H1 (cell line): ENCODE data around the gene TMEM168. TPM values are rescaled to one million over a fixed set of nuclear protein-coding genes. Genes with fewer than 3 reads are reported as not detected.

Experiments used
- CTCF ChIA-PET: fragments of 300-600 bp; sonication (Branson Sonifier 250); formaldehyde crosslinking; loops from one replicate; lab custom pipeline; 2021; ENCODE audit not compliant: partially characterized antibody; lab: Charles Lee
- POLR2A ChIA-PET: fragments of 300-600 bp; sonication (Branson Sonifier 250); formaldehyde crosslinking; loops from one replicate; lab custom pipeline; 2021; ENCODE audit warnings: inconsistent platforms; ENCODE audit not compliant: partially characterized antibody; lab: Charles Lee
- DNase-seq, 2 experiments: peaks; one replicate each; pipeline versions ENCODE4 v3.0.0 to v3.0.0-alpha.2; 2010 to 2022; ENCODE audit warnings: low spot score in 2 of 2, low read depth in 1 of 2, mixed read lengths in 1 of 2
- FAIRE-seq: peaks from 2 replicates; lab custom pipeline; 2011; peaks lifted over from hg19 to GRCh38; lab: Jason Lieb, UNC
- H2AFZ ChIP-seq: 2 replicates; pipeline ENCODE4 v1.8.1; 2012; ENCODE audit warnings: low read length, inconsistent platforms
- H2AK5ac ChIP-seq: 2 replicates; pipeline ENCODE4 v1.6.1; 2013; ENCODE audit warnings: low read depth, low read length
- H2BK120ac ChIP-seq: replicated peaks from 2 replicates; pipeline ENCODE3; 2013; ENCODE audit warnings: low read depth, low read length, inconsistent platforms
- H2BK12ac ChIP-seq: 2 replicates; pipeline ENCODE4 v1.6.1; 2013; ENCODE audit warnings: low read depth, low read length
- H2BK15ac ChIP-seq: 2 replicates; pipeline ENCODE4 v1.6.1; 2013; ENCODE audit warnings: low read length
- H2BK20ac ChIP-seq: 2 replicates; pipeline ENCODE4 v1.6.1; 2013; ENCODE audit warnings: low read length
- H2BK5ac ChIP-seq: 2 replicates; pipeline ENCODE4 v1.6.1; 2013; ENCODE audit warnings: low read depth, low read length
- H3K14ac ChIP-seq: 2 replicates; pipeline ENCODE4 v1.6.1; 2013; ENCODE audit warnings: inconsistent platforms; ENCODE audit not compliant: insufficient read length
- H3K18ac ChIP-seq: 2 replicates; pipeline ENCODE4 v1.6.1; 2013; ENCODE audit warnings: low read length; ENCODE audit errors: extremely low read depth
- H3K23ac ChIP-seq: 2 replicates; pipeline ENCODE4 v1.6.1; 2013; ENCODE audit warnings: inconsistent platforms; ENCODE audit not compliant: insufficient read length
- H3K23me2 ChIP-seq: 2 replicates; pipeline ENCODE4 v1.6.1; 2013; ENCODE audit warnings: low read depth, low read length
- H3K27ac ChIP-seq: 2 replicates; pipeline ENCODE4 v1.6.1; 2011; ENCODE audit warnings: low read depth, low read length, inconsistent platforms
- H3K27me3 ChIP-seq, 4 experiments: replicated peaks in 1 of 4; 1 replicate in 1 of 4; 2 replicates in 3 of 4; pipeline versions ENCODE4 v1.6.1 to v1.8.1; 2011 to 2013; ENCODE audit warnings: low read length in 3 of 4, mild to moderate bottlenecking in 3 of 4, inconsistent platforms in 2 of 4, mixed read lengths in 2 of 4, moderate library complexity in 1 of 4; ENCODE audit not compliant: control insufficient read depth in 3 of 4, insufficient read depth in 3 of 4; ENCODE audit errors: extremely low read depth in 1 of 4
- H3K36me3 ChIP-seq, 4 experiments: 2 replicates each; pipeline versions ENCODE4 v1.6.1 to v1.8.1; 2011 to 2013; ENCODE audit warnings: mild to moderate bottlenecking in 4 of 4, low read length in 3 of 4, moderate library complexity in 2 of 4, control low read depth in 1 of 4, inconsistent platforms in 1 of 4; ENCODE audit not compliant: insufficient read depth in 4 of 4, control insufficient read depth in 2 of 4
- H3K4ac ChIP-seq: replicated peaks from 2 replicates; pipeline ENCODE3; 2013; ENCODE audit warnings: low read length, low read depth, mixed read lengths, inconsistent platforms; ENCODE audit not compliant: insufficient read length
- H3K4me1 ChIP-seq, 4 experiments: replicated peaks in 1 of 4; 1 replicate in 1 of 4; 2 replicates in 3 of 4; pipeline versions ENCODE4 v1.6.1 to v1.8.1; 2011 to 2013; ENCODE audit warnings: low read length in 3 of 4, inconsistent platforms in 2 of 4, mixed read lengths in 1 of 4; ENCODE audit not compliant: insufficient read depth in 4 of 4, control insufficient read depth in 3 of 4
- H3K4me2 ChIP-seq, 2 experiments: 2 replicates each; pipeline versions ENCODE4 v1.6.1 to v1.8.1; 2011 to 2013; ENCODE audit warnings: low read depth in 2 of 2, low read length in 2 of 2, control low read depth in 1 of 2, inconsistent platforms in 1 of 2, mild to moderate bottlenecking in 1 of 2; ENCODE audit not compliant: insufficient read depth in 1 of 2
- H3K4me3 ChIP-seq, 4 experiments: fragments of 200-600, 300-600 bp in 1 of 4; sonication (generic), shearing (Covaris generic), sonication (Bioruptor Twin) in 1 of 4; 2 replicates each; pipeline versions ENCODE4 v1.5.1 to v1.8.1; 2011 to 2016; ENCODE audit warnings: low read length in 4 of 4, low read depth in 3 of 4, control low read depth in 2 of 4, inconsistent platforms in 2 of 4, mild to moderate bottlenecking in 2 of 4, mixed read lengths in 1 of 4, moderate library complexity in 1 of 4; ENCODE audit not compliant: insufficient read depth in 2 of 4; ENCODE audit errors: extremely low read depth in 1 of 4
- H3K56ac ChIP-seq: replicated peaks from 2 replicates; pipeline ENCODE3; 2013; ENCODE audit warnings: low read depth, mild to moderate bottlenecking, mixed read lengths, low read length, inconsistent platforms; ENCODE audit not compliant: insufficient read length
- H3K79me1 ChIP-seq: 2 replicates; pipeline ENCODE4 v1.6.1; 2013; ENCODE audit warnings: low read depth, low read length, control low read depth
- H3K79me2 ChIP-seq, 2 experiments: 2 replicates each; pipeline versions ENCODE4 v1.6.1 to v1.8.1; 2012 to 2013; ENCODE audit warnings: low read length in 2 of 2, mild to moderate bottlenecking in 2 of 2, inconsistent platforms in 1 of 2; ENCODE audit not compliant: insufficient read depth in 2 of 2, control insufficient read depth in 1 of 2
- H3K9ac ChIP-seq, 4 experiments: replicated peaks in 1 of 4; 1 replicate in 1 of 4; 2 replicates in 3 of 4; pipeline versions ENCODE4 v1.6.1 to v1.8.1; 2011 to 2013; ENCODE audit warnings: low read depth in 3 of 4, low read length in 3 of 4, control low read depth in 2 of 4, mild to moderate bottlenecking in 2 of 4, moderate library complexity in 2 of 4, inconsistent platforms in 1 of 4; ENCODE audit errors: extremely low read depth in 1 of 4
- H3K9me3 ChIP-seq, 2 experiments: 2 replicates each; pipeline versions ENCODE4 v1.6.1 to v1.8.1; 2012 to 2013; ENCODE audit warnings: mild to moderate bottlenecking in 2 of 2, moderate library complexity in 2 of 2, control low read depth in 1 of 2, inconsistent platforms in 1 of 2, low read depth in 1 of 2, low read length in 1 of 2, mixed read lengths in 1 of 2; ENCODE audit not compliant: insufficient read depth in 2 of 2
- H4K20me1 ChIP-seq, 2 experiments: replicated peaks in 1 of 2; 2 replicates each; pipeline versions ENCODE3 to v1.8.1; 2011 to 2013; ENCODE audit warnings: inconsistent platforms in 2 of 2, low read length in 2 of 2, mild to moderate bottlenecking in 1 of 2; ENCODE audit not compliant: insufficient read depth in 2 of 2, control insufficient read depth in 1 of 2
- H4K5ac ChIP-seq: 2 replicates; pipeline ENCODE4 v1.6.1; 2013; ENCODE audit warnings: low read length, low read depth, mixed read lengths, inconsistent platforms; ENCODE audit not compliant: insufficient read length
- H4K8ac ChIP-seq: 2 replicates; pipeline ENCODE4 v1.8.0; 2013; ENCODE audit warnings: mild to moderate bottlenecking, moderate library complexity, low read length, inconsistent platforms; ENCODE audit not compliant: insufficient read depth; ENCODE audit errors: extremely low read depth
- H4K91ac ChIP-seq: replicated peaks from 2 replicates; pipeline ENCODE3; 2013; ENCODE audit warnings: low read length, mixed read lengths, inconsistent platforms; ENCODE audit not compliant: insufficient read length
- BRCA1 ChIP-seq: IDR thresholded peaks from 2 replicates; pipeline ENCODE4 v1.6.1; 2012; ENCODE audit warnings: low read depth, low read length, improper control_type of control experiment
- NRF1 ChIP-seq: IDR thresholded peaks from 2 replicates; pipeline ENCODE4 v1.6.1; 2011; ENCODE audit warnings: mild to moderate bottlenecking, low read depth, low read length, improper control_type of control experiment
- SAP30 ChIP-seq: fragments of 300-600 bp; sonication (generic); IDR thresholded peaks from 2 replicates; pipeline ENCODE4 v1.7.1; 2012; ENCODE audit warnings: low read length, moderate library complexity, mild to moderate bottlenecking, inconsistent platforms; ENCODE audit not compliant: insufficient read depth, insufficient replicate concordance
- SIN3A ChIP-seq, 2 experiments: IDR thresholded peaks in 1 of 2; conservative IDR thresholded peaks in 1 of 2; 2 replicates each; pipeline ENCODE4 v1.6.1; 2011 to 2012; ENCODE audit warnings: low read length in 2 of 2, improper control_type of control experiment in 1 of 2, low read depth in 1 of 2, mild to moderate bottlenecking in 1 of 2
- WGBS, 2 experiments: shearing (Covaris generic) in 1 of 2; methylation state at CpG; one replicate each; pipeline versions ENCODE4 v1.1.6 to v1.1.7; 2013 to 2015; ENCODE audit warnings: low lambda C conversion rate in 2 of 2, mixed read lengths in 2 of 2, inconsistent platforms in 1 of 2, low coverage in 1 of 2, missing lambda C conversion rate in 1 of 2; ENCODE audit not compliant: insufficient replicate concordance in 2 of 2, insufficient coverage in 1 of 2, insufficient read length in 1 of 2; ENCODE audit errors: extremely low coverage in 1 of 2, missing lambda C conversion rate in 1 of 2; 5-methylcytosine and 5-hydroxymethylcytosine counted together
- polyA plus RNA-seq, 7 experiments: library from polyadenylated mRNA; depleted of rRNA in 3 of 7; stranded (reverse) in 5 of 7; unstranded in 2 of 7; fragments of >200 nt in 5 of 7; fragments of 200-250 nt in 2 of 7; gene quantifications; 1 replicate in 5 of 7; 2 replicates in 1 of 7; 4 replicates in 1 of 7; pipeline versions ENCODE4 v1.2.1 to v1.2.3, GENCODE V29; 2011 to 2013; ENCODE audit warnings: missing spikeins in 2 of 7, mixed read lengths in 2 of 7
- total RNA-seq: library from RNA; stranded (reverse); fragmentation: NEBNext Ultra II Directional; extraction: Animal tissue kit (Norgen Biotek cat#: 25700); gene quantifications from 2 replicates; pipeline ENCODE4 v1.2.1, GENCODE V29; 2021

TMEM168 gene
- total and polyA plus RNA-seq, 2 of the 8 experiments (the other 6 are each of a cell fraction or from before 2014, with no cell fraction given), result 8.9 to 11.1 TPM

GRCh38 chr7:112757337-112757736 lies 32.9 kb downstream of the TMEM168 start:
- no peak overlapping the region for H2BK15ac ChIP-seq
- H3K14ac ChIP-seq, result no peak overlapping the region
- no peaks in the 10 kb centered on the region for H3K79me1 ChIP-seq
- H2AK5ac ChIP-seq, result no peak overlapping the region
- no peak for FAIRE-seq
- no peak overlapping the region for H2AFZ ChIP-seq
- no peak overlapping the region for H4K8ac ChIP-seq
- H3K56ac ChIP-seq, result no peak overlapping the region
- no peak overlapping the region for H3K4me3 ChIP-seq
- H3K27ac ChIP-seq, result no peak overlapping the region
- POLR2A ChIA-PET, result interaction anchor here (1.8 kb wide), 1 partner anchor 33 kb away, joined by 4 read pairs; the partner anchor contains the start of gene TMEM168
- H4K91ac ChIP-seq, result no peak overlapping the region
- H3K4me1 ChIP-seq, result no peaks in the 10 kb centered on the region
- H2BK5ac ChIP-seq, result no peak overlapping the region
- no peaks in the 10 kb centered on the region for H3K27me3 ChIP-seq
- no peaks in the 10 kb centered on the region for H3K36me3 ChIP-seq
- H3K4me2 ChIP-seq, result no peak overlapping the region
- TF ChIP-seq SIN3A (conservative IDR thresholded peaks at IDR 0.05 in 1 of 2, IDR thresholded peaks at IDR 0.05 in 1 of 2; ENCODE audit: low read depth in 1 of 2, low read length in 2 of 2) (no peak), SAP30 (no peak), NRF1 (no peak), BRCA1 (no peak)
- no peak overlapping the region for H2BK12ac ChIP-seq
- H3K4ac ChIP-seq, result no peak overlapping the region
- no peak for DNase-seq
- H2BK120ac ChIP-seq, result no peak overlapping the region
- no peaks in the 10 kb centered on the region; the same call in 1 of the 2 replicates for H3K23me2 ChIP-seq
- H3K23ac ChIP-seq, result no peak overlapping the region
- no peaks in the 10 kb centered on the region for H4K20me1 ChIP-seq
- H3K9ac ChIP-seq, result no peak overlapping the region
- H3K9me3 ChIP-seq, result no peaks in the 10 kb centered on the region
- H3K79me2 ChIP-seq, result no peaks in the 10 kb centered on the region
- no peak overlapping the region for H4K5ac ChIP-seq
- H2BK20ac ChIP-seq, result no peak overlapping the region
- CTCF ChIA-PET, result interaction anchor here (0.9 to 1.6 kb wide), 2 partner anchors 9 to 207 kb away, joined by 3 read pairs; no protein-coding TSS in a partner anchor
- H3K18ac ChIP-seq, result no peak overlapping the region
- 83% methylated on average over 2 of the region's 2 CpGs; no CpG with 5 or more reads in 1 of the 2 experiments for WGBS, 2 experiments
